GM12872 (cell line): Measurements from ENCODE around the gene SMIM27.

Source experiments
- TF ChIP-seq, protein P1 (sequence below): IDR thresholded peaks from 3 replicates; pipeline ENCODE4 v1.5.1; 2011; ENCODE audit warnings: low read depth, mild to moderate bottlenecking, low read length, moderate library complexity; ENCODE audit not compliant: insufficient read depth

SMIM27 gene

DNA sequence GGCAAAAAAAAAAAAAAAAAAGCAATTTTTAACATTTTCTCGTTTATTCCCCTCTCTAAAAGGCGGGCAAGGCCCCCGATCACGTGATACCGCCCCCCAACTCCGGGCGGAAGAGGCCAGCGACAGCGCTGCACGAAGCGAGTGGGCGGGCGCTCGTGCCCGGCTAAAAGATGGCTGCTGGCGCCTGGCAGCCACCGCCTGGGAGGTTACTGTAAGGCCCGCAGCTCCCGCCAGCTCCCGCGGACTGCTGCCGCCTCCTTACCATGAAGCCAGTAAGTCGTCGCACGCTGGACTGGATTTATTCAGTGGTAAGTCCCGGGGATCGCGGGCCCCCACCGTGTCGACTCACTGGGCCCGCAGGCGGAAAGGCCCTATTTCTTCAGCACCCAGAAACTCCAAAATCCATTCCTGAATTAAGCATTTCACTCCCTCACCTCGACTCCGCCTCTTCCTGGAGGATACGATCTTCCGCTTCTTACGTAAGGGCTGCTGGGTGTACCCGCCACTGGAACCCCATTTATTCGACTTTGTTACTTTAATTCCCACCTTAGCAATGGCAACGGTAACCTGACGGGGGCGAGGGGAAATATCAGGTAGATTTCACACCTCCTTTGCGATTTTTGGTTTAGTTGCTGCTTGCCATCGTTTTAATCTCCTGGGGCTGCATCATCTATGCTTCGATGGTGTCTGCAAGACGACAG lies at the start of gene SMIM27, which contains the start of gene TOPORS:
TSS of gene SMIM27 (plus strand) at position 156 of the 701 bp plus-strand sequence. CDS start at position 264, 108 bp downstream.
TSS of gene TOPORS (minus strand) at position 415 of the 701 bp plus-strand sequence. CDS start at position 265, 150 bp downstream.
- TF ChIP-seq, protein P1, sequence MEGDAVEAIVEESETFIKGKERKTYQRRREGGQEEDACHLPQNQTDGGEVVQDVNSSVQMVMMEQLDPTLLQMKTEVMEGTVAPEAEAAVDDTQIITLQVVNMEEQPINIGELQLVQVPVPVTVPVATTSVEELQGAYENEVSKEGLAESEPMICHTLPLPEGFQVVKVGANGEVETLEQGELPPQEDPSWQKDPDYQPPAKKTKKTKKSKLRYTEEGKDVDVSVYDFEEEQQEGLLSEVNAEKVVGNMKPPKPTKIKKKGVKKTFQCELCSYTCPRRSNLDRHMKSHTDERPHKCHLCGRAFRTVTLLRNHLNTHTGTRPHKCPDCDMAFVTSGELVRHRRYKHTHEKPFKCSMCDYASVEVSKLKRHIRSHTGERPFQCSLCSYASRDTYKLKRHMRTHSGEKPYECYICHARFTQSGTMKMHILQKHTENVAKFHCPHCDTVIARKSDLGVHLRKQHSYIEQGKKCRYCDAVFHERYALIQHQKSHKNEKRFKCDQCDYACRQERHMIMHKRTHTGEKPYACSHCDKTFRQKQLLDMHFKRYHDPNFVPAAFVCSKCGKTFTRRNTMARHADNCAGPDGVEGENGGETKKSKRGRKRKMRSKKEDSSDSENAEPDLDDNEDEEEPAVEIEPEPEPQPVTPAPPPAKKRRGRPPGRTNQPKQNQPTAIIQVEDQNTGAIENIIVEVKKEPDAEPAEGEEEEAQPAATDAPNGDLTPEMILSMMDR = no peak

DNA sequence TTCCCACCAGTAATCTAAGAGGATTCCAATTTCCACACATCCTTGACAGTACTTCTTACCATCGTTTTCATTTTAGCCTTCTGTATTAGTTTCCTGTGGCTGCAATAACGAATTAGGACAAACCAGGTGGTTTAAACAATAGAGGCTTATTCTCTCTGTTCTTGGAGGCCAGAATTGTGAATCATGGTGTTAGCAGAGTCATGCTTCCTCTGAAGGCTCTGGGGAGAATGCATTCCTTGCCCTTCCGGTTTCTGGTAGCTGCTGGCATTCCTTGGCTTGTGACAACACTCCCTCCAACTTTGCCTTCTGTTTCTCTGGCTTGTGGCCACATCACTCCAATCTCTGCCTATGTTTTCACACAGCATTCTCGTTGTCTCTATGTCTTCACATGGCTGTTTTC lies 49.7 kb upstream of the SMIM27 start:
- TF ChIP-seq, protein P1 = no peak

GRCh38 chr9:32503008-32503407 lies 49.1 kb upstream of the SMIM27 start:
- TF ChIP-seq, protein P1 = no peak

DNA sequence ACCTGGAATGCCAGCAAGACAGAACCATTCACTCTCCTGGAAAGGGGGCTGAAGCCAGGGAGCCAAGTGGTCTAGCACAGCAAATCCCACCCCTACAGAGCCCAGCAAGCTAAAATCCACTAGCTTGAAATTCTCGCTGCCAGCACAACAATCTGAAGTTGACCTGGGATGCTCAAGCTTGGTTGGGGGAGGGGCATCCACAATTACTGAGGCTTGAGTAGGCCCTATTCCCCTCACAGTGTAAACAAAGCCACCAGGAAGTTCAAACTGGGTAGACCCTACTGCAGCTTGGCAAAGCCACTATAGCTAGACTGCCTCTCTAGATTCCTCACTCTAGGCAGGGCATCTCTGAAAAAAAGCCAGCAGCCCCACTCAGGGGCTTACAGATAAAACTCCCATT lies 43.4 kb upstream of the SMIM27 start:
- TF ChIP-seq, protein P1 = no peak

- TF ChIP-seq, protein P1 = no peak
Observed at GRCh38 chr9:32516241-32516640, 35.9 kb upstream of the SMIM27 start.

DNA sequence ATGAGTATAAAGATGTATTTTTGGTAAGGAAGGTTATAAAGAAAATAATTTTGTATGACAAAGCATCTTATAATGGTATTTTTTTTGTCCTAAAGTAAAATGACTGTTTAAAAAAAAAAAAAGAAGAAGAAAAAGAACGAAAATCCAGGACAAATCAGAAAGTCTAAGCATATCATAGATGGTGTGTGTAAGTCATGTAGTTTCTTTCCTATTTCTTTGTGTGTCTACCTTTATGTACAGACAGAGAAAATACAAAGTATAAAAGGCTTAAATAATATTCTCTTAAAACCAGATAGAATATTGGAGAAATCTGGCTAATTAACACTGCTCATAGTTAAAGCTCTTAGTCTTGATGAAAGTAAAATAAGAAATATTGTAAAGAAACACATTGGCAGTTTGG lies 33.9 kb upstream of the SMIM27 start:
- TF ChIP-seq, protein P1 = no peak

DNA sequence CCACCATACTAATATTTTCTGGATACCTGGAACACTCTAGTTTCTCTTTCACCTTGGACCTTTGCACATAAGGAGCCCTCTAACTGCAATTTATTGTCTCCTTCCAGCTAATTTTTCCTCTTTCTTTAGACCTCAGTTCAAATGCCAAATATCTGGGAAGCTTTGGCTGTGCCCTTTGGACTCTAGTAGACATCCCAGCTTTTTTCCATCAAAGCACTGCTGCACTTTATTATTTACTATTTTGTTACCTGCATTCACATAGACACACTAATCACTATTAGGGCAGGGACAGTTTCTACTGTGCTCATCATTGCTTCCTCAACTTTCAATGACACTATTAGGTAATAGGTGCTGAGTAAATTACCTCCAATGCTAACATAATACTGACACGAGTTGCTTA lies 28.2 kb upstream of the SMIM27 start:
- TF ChIP-seq, protein P1 = no peak
